K562 (cell line): ENCODE results near the gene UNC13C.

Source experiments
- EP300 ChIP-seq: IDR thresholded peaks from 2 replicates; pipeline ENCODE4 v1.6.1; 2012; ENCODE audit warnings: low read length, improper control_type of control experiment
- STAT5B ChIP-seq: fragments of 250-450 bp; sonication (Bioruptor Pico); IDR thresholded peaks from 2 replicates; pipeline ENCODE4 v1.8.0; 2021; ENCODE audit warnings: mild to moderate bottlenecking, inconsistent platforms
- U2AF2 ChIP-seq: fragments of 200-400 bp; formaldehyde crosslinking; optimal IDR thresholded peaks from 2 replicates; pipeline ENCODE3; 2017; ENCODE audit warnings: low read depth, mild to moderate bottlenecking, low read length
- UBTF ChIP-seq, 2 experiments: IDR thresholded peaks; 2 replicates each; pipeline ENCODE4 v1.6.1; 2012; ENCODE audit warnings: improper control_type of control experiment in 2 of 2, low read depth in 2 of 2, low read length in 2 of 2, borderline replicate concordance in 1 of 2

DNA sequence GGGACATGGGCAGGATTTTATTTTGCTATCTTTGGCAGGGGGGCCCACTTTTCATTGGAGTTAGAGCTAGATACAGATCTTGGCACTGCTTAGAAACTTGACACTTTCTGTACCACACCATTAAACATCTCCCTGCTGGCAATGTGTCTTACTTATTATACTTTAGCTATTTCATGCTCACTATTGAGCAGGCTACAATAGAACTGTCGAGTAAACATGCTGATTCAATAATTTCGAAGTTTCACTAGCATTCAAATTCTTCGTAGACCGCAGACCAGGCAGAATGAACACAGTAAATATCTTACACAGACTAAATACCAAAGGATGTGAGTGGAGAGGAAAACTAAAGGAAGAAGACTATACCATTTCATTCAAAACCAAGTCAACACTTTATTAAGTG, 180.8 kb downstream of the UNC13C start:
- TF ChIP-seq UBTF (IDR thresholded peaks at IDR 0.05; ENCODE audit: borderline replicate concordance in 1 of 2, low read depth in 2 of 2, low read length in 2 of 2) (no peak), U2AF2 (no peak), STAT5B (CRISPR knock-in tag) (no peak), EP300 (no peak)
